AG08396 (cell line): ENCODE results near the gene TAAR6.
"Not testable (repeated sequence)": the region's sequence is repeated elsewhere in the genome, so short reads cannot be mapped to it uniquely, and the experiment has no call there.

Experiments used
- DNase-seq: peaks from one replicate; pipeline ENCODE4 v3.0.0; 2012; ENCODE audit warnings: low spot score, mixed read lengths

TAAR6 gene

DNA sequence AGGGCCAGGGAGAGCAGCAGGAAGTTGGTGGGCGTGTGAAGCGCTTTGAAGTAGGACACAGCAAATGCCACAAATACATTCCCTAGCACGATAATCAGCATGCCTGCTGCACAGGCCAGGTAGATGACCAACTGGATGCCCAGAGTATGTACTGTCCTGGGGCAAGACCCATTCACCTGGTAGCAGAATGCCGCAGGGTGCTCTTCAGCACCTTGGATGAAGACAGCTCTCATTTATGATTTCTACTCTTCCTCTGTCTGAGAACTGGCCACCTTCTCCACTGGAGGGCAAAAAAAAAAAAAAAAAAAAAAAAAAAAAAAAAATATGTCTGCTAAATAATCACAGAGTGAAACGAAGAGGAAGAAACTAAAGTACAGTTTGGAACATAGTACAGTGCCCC, 19.3 kb downstream of the TAAR6 start, which contains the start of gene TAAR5:
TSS of gene TAAR5 (minus strand) at position 288 of the 400 bp plus-strand sequence. CDS start at position 233, 55 bp downstream.
- DNase-seq = no peak

DNA sequence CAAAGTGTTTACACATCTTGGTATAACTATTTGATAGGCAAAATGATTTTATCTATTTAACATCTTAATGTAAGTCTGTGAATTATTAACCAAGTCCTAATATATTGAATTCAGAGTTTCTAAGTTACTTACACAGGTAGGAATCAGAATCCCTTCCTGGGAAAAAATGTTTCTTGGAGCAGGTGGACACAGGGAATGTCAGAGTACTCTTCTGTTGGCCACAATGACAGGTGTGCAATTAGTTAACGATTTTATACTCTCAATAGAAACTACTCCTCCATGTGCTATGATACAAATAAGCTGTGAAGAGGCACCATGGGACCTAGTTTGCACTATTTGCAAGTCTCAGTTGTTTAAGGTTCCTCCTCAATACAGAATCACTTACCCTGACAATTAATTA, 20.2 kb downstream of the TAAR6 start:
- DNase-seq = no peak

- no peak for DNase-seq
These were observed 22.7 kb downstream of the TAAR6 start for GRCh38 chr6:132592855-132593254.

DNA sequence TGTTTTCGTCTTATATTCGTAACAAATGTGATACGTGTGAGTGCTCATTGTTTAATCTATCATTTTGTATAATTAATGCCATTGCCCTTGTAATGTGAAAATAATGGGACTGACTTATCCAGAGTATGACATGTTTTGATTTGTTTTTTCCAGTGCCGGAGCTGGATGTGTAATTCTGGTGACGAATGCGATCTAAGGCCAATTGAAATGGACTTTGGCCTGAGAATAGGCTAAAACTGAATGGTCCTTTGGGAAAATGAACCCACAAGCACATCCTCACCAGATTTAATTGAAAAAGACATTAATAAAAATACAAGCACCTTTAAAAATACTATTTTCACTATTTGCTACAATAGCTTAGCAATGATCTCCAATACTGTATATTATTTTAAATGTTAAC, 26.1 kb downstream of the TAAR6 start:
- no peak for DNase-seq

DNA sequence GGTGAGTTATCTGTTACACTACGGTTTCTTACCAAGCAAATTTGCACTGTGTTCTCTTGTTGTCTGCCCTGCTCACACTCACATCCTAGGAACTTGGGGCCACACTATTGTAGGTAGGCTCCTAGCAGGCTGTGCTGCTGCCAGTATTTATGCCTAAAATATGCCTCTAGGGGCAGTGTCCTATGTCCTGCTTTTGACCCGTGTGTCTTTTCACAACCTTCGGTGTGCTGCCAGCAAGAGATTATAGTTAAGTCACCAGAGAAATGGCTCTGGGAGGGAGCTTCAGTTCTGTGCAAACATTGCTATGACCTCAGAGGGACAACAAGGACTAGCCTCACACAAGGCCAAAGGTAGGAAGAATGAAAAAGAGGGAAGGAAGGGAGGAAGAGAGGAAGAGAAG, 28.4 kb downstream of the TAAR6 start:
- peak; percentile 7 for DNase-seq

GRCh38 chr6:132600900-132601299, 30.8 kb downstream of the TAAR6 start:
- not testable (repeated sequence) for DNase-seq

GRCh38 chr6:132604635-132605152, 34.6 kb downstream of the TAAR6 start:
- DNase-seq = no peak

DNA sequence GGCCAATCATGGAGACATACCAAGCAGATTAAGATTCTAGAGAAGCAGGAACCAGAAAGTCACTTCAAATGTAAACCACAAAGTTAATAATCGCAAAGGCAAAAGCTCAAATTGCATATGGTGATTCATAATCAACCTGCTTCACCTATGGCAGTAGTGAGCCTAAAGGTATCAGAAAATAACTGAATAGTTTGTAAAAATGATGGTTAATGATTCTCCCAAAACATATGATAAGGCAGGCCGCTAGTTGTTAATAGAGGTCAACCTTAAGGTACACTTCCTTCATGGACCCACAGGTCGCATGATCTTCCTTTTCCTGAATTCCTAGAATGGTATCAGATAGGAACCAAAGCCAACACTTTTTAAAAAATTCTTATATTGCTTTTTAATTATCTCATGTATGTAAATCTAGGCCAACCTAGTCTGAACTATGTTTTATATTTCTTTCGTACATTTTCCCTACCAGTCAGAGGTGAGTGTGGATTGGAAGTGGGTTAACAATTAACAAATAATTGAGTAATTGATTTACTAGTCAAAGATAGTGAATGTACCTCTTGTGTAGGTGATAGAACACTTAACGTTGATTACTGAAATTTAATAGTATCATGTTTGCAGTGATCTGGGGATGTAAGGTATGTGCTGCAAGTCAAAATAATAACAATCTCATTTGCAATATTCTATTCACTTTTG, 37.6 kb downstream of the TAAR6 start:
- DNase-seq = no peak

DNA sequence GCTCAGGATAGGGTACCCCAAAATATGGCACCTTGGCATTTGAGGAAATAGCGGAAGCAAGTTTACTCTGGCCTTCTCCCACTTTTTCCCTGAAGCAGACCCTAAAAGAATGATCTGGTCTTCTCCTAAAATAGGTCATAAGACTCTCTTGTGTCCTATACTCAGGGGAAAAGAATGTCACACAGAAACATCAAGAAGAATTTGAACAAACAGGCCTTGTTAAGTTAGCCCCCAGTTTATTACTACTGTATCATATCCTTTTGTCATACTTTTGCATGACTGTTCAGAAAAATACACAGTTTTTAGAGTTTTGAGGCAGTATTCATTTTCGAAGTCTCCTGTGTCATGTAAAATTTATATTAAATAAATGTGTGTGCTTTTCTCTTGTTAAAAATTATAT, 41.5 kb downstream of the TAAR6 start:
- DNase-seq = no peak

- no peak for DNase-seq
These were observed 42.5 kb downstream of the TAAR6 start for GRCh38 chr6:132612449-132613108.

DNA sequence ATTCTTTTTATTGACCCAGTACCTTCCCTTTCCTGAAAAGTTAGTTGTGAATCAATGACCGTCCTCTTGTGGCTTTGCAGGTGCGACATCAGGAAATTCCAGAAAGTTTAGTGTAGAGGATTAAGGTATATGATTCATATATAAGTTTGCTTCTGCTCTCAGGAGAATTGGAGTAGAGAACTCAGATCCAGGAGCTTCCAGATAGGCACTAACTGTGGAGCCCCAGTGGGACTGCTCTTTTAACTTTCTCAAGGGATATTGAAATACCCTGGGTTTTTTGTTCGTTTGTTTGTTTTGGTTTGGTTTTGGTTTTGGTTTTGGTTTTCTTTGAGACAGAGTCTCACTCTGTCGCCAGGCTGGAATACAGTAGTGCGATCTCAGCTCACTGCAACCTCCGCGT, 44.4 kb downstream of the TAAR6 start:
- DNase-seq = no peak

DNA sequence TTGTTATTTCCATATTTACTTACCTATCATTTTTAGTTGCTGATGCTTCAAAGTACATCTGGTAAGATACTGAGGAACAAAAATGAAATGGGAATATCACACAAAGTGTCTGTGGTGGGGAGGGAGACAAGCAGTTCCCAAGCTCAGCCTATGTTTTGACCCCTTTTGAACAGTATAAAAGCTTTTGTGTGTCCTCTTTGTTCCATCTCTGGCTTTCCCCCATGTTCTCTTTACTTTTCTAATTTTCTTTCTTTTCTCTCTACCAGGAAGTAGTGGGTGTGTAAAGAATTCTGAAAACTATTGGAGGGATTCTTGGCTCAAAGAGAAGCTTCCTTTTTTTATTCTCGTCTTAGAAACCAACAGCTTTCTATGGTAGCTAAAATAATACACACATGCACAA, 46.6 kb downstream of the TAAR6 start:
- DNase-seq = no peak
